Epithelial cell of prostate (primary cell): ENCODE measurements around the gene GREB1L.

ENCODE experiments used
- DNase-seq: peaks from one replicate; pipeline ENCODE4 v3.0.0-alpha.2; 2011; ENCODE audit warnings: low read depth, low spot score
- H3K27ac ChIP-seq: fragments of 450-650 bp; 2 replicates; pipeline ENCODE4 v1.5.1; 2017; ENCODE audit warnings: mild to moderate bottlenecking

GREB1L gene

GRCh38 chr18:21468514-21469164 is 226.6 kb downstream of the GREB1L start:
- H3K27ac ChIP-seq: no peak overlapping the region
- DNase-seq: no peak

GRCh38 chr18:21472741-21473140 is 230.7 kb downstream of the GREB1L start:
- DNase-seq: no peak
- no peak overlapping the region for H3K27ac ChIP-seq

- no peak for DNase-seq
- H3K27ac ChIP-seq: no peak overlapping the region
These were observed 232.6 kb downstream of the GREB1L start for GRCh38 chr18:21474621-21475020.

GRCh38 chr18:21479721-21480120 is 237.7 kb downstream of the GREB1L start:
- no peak for DNase-seq
- no peak overlapping the region for H3K27ac ChIP-seq

- DNase-seq: no peak
- H3K27ac ChIP-seq: no peak overlapping the region
These were observed 239.7 kb downstream of the GREB1L start for GRCh38 chr18:21481739-21482138.

- H3K27ac ChIP-seq: no peak overlapping the region
- DNase-seq: no peak
These were observed 241.0 kb downstream of the GREB1L start for GRCh38 chr18:21483051-21483450.

GRCh38 chr18:21484851-21485636 is 243.0 kb downstream of the GREB1L start:
- H3K27ac ChIP-seq: no peak overlapping the region
- no peak for DNase-seq

GRCh38 chr18:21486905-21487437 is 244.9 kb downstream of the GREB1L start:
- no peak for DNase-seq
- no peak overlapping the region for H3K27ac ChIP-seq

GRCh38 chr18:21489119-21489750 is 247.2 kb downstream of the GREB1L start:
- H3K27ac ChIP-seq: no peak overlapping the region
- no peak for DNase-seq

- DNase-seq: no peak
- H3K27ac ChIP-seq: no peak overlapping the region
These were observed 248.0 kb downstream of the GREB1L start for GRCh38 chr18:21489919-21490495.

GRCh38 chr18:21490748-21491147 is 248.7 kb downstream of the GREB1L start:
- no peak overlapping the region for H3K27ac ChIP-seq
- DNase-seq: no peak

GRCh38 chr18:21496277-21496835 is 254.3 kb downstream of the GREB1L start:
- DNase-seq: no peak
- H3K27ac ChIP-seq: no peak overlapping the region

GRCh38 chr18:21499997-21500396 is 258.0 kb downstream of the GREB1L start:
- H3K27ac ChIP-seq: no peak overlapping the region
- DNase-seq: no peak

- no peak overlapping the region for H3K27ac ChIP-seq
- DNase-seq: no peak
These were observed 260.6 kb downstream of the GREB1L start for GRCh38 chr18:21502661-21503060.

GRCh38 chr18:21507913-21508701 is 266.1 kb downstream of the GREB1L start:
- DNase-seq: no peak
- no peak overlapping the region for H3K27ac ChIP-seq

- H3K27ac ChIP-seq: no peak overlapping the region
- DNase-seq: no peak
These were observed 267.0 kb downstream of the GREB1L start for GRCh38 chr18:21509062-21509461.

- no peak overlapping the region for H3K27ac ChIP-seq
- no peak for DNase-seq
These were observed 271.3 kb downstream of the GREB1L start for GRCh38 chr18:21513292-21513691.

- H3K27ac ChIP-seq: no peak overlapping the region
- no peak for DNase-seq
These were observed 271.7 kb downstream of the GREB1L start for GRCh38 chr18:21513741-21514140.

- no peak for DNase-seq
These were observed 280.5 kb downstream of the GREB1L start for GRCh38 chr18:21522530-21522929.

GRCh38 chr18:21525916-21526315 is 283.9 kb downstream of the GREB1L start:
- no peak for DNase-seq
- no peak overlapping the region for H3K27ac ChIP-seq

More at GRCh38 chr18:21522530-21522929, 280.5 kb downstream of the GREB1L start:
- H3K27ac ChIP-seq: no peak overlapping the region
